Activated naive CD8-positive, alpha-beta T cell treated with anti-CD3 and anti-CD28 coated beads for 36 hours (primary cell): ENCODE measurements around the gene ADRA2B. TPM values are rescaled to one million over a fixed set of nuclear protein-coding genes. Genes with fewer than 3 reads are reported as not detected.
"Not testable (repeated sequence)": the region's sequence is repeated elsewhere in the genome, so short reads cannot be mapped to it uniquely, and the experiment has no call there.

Experiments used
- DNase-seq: peaks from one replicate; pipeline ENCODE4 v3.0.0; 2021
- H3K27ac Mint-ChIP-seq: one replicate; pipeline ENCODE4 v1.8.0; 2022; ENCODE audit warnings: mild to moderate bottlenecking, moderate library complexity, mixed read lengths
- H3K27me3 Mint-ChIP-seq: one replicate; pipeline ENCODE4 v1.8.0; 2022; ENCODE audit warnings: mild to moderate bottlenecking, mixed read lengths
- H3K36me3 Mint-ChIP-seq: one replicate; pipeline ENCODE4 v1.8.0; 2021; ENCODE audit warnings: mild to moderate bottlenecking, mixed read lengths
- H3K4me1 Mint-ChIP-seq: one replicate; pipeline ENCODE4 v1.8.0; 2021; ENCODE audit warnings: mixed read lengths
- H3K4me3 Mint-ChIP-seq: one replicate; pipeline ENCODE4 v1.8.0; 2022; ENCODE audit warnings: mild to moderate bottlenecking, moderate library complexity, mixed read lengths
- H3K9me3 Mint-ChIP-seq: one replicate; pipeline ENCODE4 v1.8.0; 2022; ENCODE audit warnings: mixed read lengths
- total RNA-seq, 2 experiments: library from RNA; stranded (reverse); gene quantifications; one replicate each; pipeline ENCODE4 v1.2.3, GENCODE V29; 2021

ADRA2B gene
- total RNA-seq, result under 1 TPM; 0.29 to 0.30 TPM

DNA sequence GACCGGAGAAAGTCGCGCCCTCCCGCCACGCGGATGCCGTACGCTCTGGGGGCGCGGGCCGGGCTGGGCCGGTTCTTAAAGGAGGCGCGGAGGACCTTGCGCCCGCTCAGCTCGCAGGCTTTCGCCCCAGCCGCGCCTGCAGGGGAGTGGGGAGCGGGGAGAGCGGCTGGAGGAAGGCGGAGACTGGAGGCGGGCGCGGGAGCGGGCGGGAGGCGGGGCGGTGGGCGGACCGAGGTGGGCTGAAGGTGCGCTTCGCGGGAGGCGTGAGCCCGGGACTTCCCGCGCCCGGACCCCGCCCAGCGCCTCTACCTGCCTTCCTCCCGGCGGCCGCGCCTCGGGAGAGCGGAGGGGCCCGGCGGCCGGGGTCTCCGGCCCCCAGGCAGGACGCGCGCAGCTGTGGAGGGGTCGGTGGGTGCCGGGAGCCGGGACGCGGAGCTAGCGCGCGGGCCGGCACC is at the start of gene ADRA2B:
Gene ADRA2B, minus strand, starts transcription at position 148 of the 455 bp plus-strand sequence. CDS start 422 bp downstream, outside the sequence.
- H3K4me3 Mint-ChIP-seq, result peak within 1 kb of the TSS; percentile 71
- peaks cover 23% of the 10 kb centered on the region for H3K4me1 Mint-ChIP-seq
- peak; percentile 73 for DNase-seq
- peak within 1 kb of the TSS; percentile 26 for H3K27ac Mint-ChIP-seq
- peaks cover 47% of the 10 kb centered on the region for H3K27me3 Mint-ChIP-seq
- H3K36me3 Mint-ChIP-seq, result no peaks in the 10 kb centered on the region
- H3K9me3 Mint-ChIP-seq, result no peaks in the 10 kb centered on the region

DNA sequence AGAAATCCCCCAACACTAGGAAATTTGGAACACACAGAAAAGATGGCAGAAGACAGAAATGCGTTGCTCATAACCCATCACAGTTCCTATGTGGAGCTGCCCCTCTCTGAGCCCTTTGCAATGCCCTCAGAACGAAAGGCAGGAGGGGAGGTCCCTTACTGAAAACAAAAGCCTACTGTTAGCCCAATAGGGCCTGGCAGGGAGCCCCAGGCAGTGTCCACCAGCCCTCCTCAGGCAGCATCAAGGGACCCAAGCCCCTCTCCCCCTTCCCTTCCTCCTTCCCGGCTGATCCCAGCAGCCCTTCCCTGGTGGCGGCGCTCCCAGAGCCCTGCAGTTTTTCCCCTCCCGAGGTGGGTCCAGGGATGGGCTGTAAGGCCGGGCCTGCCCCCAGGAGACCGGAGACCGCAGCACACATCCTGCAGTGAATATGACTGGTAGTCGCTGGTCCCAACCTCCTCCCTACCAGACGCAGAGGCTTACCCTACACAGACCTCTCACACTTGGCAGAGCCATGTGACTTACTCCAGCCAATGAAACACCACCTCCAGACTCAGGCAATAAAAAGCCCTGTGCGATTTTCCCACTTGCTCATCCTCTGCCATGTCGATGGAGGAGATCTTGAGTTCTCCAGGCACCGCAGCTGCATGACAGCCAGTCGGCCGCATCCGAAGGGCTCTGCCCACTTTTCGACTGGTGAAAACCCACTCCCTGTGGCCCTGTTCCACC is 48.3 kb upstream of the ADRA2B start:
- DNase-seq, result peak; percentile 84
- peaks cover 64% of the 10 kb centered on the region for H3K4me1 Mint-ChIP-seq
- H3K27me3 Mint-ChIP-seq, result no peaks in the 10 kb centered on the region
- peaks cover 18% of the 10 kb centered on the region for H3K36me3 Mint-ChIP-seq
- peak overlapping the region; percentile 99 for H3K27ac Mint-ChIP-seq
- H3K9me3 Mint-ChIP-seq, result peaks cover 15% of the 10 kb centered on the region
- H3K4me3 Mint-ChIP-seq, result peak overlapping the region; percentile 86

DNA sequence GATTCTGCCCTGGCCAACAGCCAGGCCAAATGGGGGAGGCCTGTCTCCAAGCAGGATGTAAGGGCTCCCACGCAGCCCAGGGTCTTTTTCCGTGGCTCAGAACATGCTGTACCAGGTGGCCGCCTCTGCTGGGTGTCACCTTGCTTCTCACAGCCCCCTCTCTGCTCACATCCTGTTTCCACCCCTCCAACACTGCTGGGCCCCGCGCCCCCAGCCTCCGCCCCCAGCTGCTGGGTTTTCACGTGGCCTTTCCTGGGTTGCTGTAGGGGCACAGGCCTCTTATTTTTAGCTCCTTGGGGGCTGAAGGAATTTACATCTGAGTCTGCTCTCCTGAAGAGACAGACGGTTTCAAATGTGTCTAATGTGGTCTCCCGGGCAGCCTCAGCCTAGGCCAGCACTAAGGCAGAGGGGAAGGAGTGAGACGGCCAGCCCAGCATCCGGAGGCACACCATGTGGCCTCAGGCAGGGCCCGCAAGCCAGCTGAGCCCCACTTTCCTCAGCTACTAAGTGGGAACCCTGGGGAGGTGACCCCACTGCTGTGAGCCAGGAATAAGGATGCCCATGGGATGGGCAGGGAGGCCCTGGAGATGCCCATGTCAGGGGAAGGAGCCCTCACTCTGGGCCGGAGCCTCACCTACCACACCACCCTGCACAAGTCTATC is 47.5 kb upstream of the ADRA2B start:
- peak overlapping the region; percentile 99 for H3K27ac Mint-ChIP-seq
- H3K4me3 Mint-ChIP-seq, result peak overlapping the region; percentile 86
- H3K27me3 Mint-ChIP-seq, result no peaks in the 10 kb centered on the region
- peak; percentile 94 for DNase-seq
- peaks cover 70% of the 10 kb centered on the region for H3K4me1 Mint-ChIP-seq
- H3K9me3 Mint-ChIP-seq, result peaks cover 10% of the 10 kb centered on the region
- H3K36me3 Mint-ChIP-seq, result peaks cover 18% of the 10 kb centered on the region

DNA sequence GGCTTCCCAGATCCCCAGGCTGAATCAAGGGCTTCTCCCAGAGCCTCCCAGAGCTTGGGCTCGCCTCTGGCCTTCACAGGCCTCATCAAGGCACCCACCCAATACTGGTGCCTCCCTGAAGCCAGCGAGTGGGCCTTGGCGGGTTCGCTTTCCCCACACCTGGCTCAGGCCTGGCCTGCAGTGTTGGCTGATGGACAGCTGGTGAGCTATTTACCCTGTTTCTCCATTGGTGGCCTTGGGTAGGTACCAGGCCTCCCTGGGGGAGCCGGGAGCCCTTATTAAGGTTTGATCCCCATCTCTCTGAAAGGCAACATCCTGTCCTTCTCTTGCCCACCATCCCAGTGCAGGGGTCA is 47.0 kb upstream of the ADRA2B start:
- Mint-ChIP-seq H3K36me3 (peaks cover 18% of the 10 kb centered on the region), H3K27ac (peak overlapping the region; percentile 99), H3K27me3 (no peaks in the 10 kb centered on the region), H3K4me3 (peak overlapping the region; percentile 86), H3K9me3 (peaks cover 10% of the 10 kb centered on the region), H3K4me1 (peaks cover 74% of the 10 kb centered on the region)
- no peak for DNase-seq

DNA sequence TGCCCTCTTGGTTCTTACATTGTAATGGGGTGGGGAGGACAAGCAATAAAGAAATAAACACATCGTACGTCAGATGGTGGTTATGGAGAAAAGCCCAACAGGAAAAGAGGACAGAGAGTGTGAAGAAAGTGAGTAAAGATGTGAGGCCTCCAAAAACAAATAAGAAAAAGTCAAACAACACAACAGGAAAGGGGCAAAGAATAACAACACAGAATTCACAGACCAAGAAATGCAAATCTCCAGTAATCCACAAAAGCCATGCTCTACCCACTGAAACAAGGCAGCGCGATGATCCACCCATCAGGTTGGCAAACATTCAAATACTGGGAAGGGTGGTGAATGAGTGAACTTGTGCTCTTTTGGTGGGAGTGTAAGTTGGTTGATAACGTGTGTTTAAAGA is 45.5 kb upstream of the ADRA2B start:
- Mint-ChIP-seq H3K4me3 (peak overlapping the region; percentile 1), H3K9me3 (peaks cover 10% of the 10 kb centered on the region), H3K27ac (peak overlapping the region; percentile 99), H3K36me3 (peaks cover 18% of the 10 kb centered on the region), H3K27me3 (no peaks in the 10 kb centered on the region), H3K4me1 (peaks cover 76% of the 10 kb centered on the region)
- no peak for DNase-seq

DNA sequence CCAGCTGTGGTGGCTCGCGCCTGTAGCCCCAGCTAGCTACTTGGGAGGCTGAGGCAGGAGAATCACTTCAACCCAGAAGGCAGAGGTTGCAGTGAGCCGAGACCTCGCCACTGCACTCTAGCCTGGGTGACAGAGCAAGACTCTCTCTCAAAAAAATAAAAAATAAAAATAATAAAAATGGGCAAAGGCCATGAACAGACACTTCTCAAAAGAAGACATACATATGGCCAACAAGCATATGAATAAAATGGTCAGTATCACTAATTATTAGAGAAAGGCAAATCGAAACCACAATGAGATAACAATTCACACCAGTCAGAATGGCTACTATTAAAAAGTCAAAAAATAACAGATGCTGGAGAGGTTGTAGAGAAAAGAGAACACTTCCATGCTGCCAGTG is 44.0 kb upstream of the ADRA2B start:
- Mint-ChIP-seq H3K9me3 (peaks cover 10% of the 10 kb centered on the region), H3K4me1 (peaks cover 86% of the 10 kb centered on the region), H3K36me3 (peaks cover 18% of the 10 kb centered on the region), H3K27ac (peak overlapping the region; percentile 4)
- not testable (repeated sequence) for H3K27me3 Mint-ChIP-seq, DNase-seq, H3K4me3 Mint-ChIP-seq

DNA sequence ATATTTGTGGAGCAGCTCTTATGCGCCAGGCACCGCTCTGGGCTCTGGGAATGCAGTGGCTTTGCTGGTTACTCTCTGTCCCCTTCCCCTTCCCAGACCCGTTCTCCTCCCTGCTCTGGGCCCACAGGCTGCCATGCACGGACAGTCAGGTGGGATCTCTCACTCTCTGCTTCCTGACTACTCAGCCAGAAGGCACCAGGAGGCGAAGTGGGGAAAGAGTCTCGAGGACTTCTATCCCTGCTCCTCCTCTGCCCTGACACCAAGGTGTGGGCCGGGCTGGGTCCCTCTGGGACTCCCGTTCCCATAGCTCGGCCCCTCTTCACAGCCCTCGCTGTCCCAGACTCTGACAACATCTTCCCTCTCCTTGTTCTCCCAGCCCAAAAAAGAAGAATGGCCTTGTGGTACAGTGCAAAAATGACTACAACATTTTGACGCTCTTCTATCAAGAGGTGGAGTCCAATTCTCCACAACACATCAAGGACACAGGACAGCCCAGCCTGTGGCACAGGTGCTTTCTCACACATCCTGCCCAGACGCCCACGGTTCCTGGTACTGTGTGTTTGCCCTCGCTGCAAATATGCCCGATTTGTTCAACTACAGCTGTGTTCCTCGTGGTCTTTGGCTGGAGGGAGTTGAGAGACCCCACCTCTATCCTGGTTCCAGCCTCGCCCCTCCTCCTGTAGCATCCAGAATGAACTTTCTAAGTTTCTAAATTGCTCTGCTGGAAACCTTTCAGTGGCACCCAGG is 42.9 kb upstream of the ADRA2B start:
- Mint-ChIP-seq H3K4me3 (peak overlapping the region; percentile 52), H3K9me3 (peaks cover 10% of the 10 kb centered on the region), H3K27ac (peak overlapping the region; percentile 88), H3K4me1 (peaks cover 87% of the 10 kb centered on the region), H3K27me3 (no peaks in the 10 kb centered on the region), H3K36me3 (peaks cover 16% of the 10 kb centered on the region)
- peak; percentile 59 for DNase-seq

DNA sequence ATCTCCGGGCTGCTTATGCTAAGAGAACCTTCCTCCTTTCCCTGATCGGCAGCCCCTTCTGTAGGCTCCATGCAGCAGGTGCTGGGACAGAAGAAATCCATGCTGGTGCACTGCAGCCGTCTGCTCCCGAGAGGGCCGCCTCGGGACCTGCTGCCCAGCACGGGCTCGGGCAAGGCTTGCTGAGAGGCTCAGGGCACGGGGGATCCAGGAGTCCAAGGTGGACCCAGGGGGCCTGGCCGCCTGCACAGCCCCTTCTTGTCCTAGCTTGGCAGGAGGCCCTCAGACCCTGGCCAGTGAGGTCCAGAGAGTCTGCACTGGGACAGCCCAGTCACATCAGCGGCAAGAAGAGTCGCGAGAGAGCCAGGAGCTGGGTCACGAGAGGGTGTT is 42.2 kb upstream of the ADRA2B start:
- Mint-ChIP-seq H3K27me3 (no peaks in the 10 kb centered on the region), H3K9me3 (peaks cover 10% of the 10 kb centered on the region), H3K4me1 (peaks cover 85% of the 10 kb centered on the region), H3K4me3 (peak overlapping the region; percentile 52), H3K27ac (peak overlapping the region; percentile 88), H3K36me3 (peaks cover 16% of the 10 kb centered on the region)
- DNase-seq, result no peak

DNA sequence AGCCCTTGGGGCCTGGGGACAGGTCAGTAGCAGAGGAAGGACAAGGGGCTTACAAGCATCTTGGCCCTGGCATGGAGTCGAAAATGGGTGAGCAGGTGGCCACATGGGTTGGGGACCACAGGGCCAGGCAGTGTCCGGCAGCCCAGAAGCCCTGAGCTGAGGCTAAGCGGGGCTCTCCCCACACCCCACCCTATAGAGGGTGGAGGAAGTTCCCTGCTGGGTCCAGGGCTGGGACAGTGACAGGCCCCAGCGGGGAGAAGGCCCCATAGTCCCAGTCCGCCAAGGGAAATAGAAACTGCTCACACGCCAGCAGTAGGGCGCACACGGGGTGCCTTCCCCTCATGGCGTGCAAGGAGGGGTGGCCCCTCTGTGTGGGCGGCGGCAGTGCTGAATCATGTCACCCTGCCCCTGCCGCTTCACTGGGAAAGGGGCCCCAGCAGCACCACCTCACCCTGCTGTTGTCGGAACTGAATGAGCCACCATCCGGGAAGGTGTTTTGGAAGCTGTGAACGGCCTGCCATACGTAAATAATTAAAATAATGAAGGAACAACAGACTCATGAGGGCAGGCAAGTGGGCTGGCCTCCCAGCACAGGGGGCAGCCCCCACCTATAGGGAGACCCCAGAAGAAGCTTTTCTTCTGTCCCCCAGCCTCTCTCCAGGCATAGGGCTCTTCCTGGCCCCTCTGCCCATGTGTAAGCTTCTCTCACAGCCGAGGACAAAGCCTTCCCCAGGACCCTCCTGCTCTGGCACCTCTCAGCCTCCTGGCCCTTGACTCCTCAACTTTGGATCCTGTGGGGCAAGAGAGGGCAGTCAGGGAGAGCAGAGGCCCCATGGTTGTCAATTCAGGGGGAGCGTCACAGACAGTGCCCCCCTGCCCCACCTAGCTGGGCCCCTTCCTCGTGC is 41.5 kb upstream of the ADRA2B start:
- H3K27ac Mint-ChIP-seq, result peak overlapping the region; percentile 88
- H3K9me3 Mint-ChIP-seq, result peaks cover 10% of the 10 kb centered on the region
- DNase-seq, result peak; percentile 97
- peaks cover 15% of the 10 kb centered on the region for H3K36me3 Mint-ChIP-seq
- no peaks in the 10 kb centered on the region for H3K27me3 Mint-ChIP-seq
- peaks cover 85% of the 10 kb centered on the region for H3K4me1 Mint-ChIP-seq
- peak overlapping the region; percentile 52 for H3K4me3 Mint-ChIP-seq

DNA sequence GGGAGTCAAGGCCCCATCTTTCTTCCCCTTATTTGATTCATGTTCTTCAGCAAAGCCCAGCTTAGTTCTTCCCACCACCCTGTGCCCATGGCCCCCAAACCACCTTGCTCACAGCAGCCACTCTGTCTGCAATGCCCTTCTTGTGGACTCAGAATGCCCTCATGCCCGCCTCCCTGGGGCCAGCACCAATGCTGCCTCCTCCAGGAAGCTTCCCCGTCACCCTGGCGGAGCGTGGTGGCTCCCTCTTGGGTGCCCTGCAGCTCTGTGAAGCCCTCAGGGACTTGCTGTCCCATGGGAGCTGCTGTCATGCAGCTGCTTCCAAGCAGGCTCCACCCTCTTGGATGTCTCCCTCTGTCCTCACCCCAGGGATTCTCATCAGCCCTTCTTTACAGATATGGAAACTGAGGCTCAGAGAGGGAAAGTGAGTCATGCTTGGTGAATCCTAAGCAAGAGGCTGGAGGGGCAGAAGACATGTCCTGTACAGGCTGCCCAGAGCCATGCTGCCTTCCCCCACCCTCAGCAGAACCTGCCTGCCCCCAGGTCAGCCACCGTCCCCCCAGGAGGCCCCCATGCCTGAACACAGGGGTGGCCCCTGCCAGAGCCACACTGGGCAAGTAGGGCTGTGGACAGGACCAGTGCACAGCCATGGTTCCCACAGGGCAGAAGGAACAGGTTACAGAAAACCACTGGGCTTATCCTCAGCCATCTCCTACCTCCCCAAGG is 40.7 kb upstream of the ADRA2B start:
- Mint-ChIP-seq H3K9me3 (peaks cover 10% of the 10 kb centered on the region), H3K27ac (peak overlapping the region; percentile 88), H3K27me3 (no peaks in the 10 kb centered on the region), H3K4me3 (peak overlapping the region; percentile 52), H3K36me3 (peaks cover 14% of the 10 kb centered on the region), H3K4me1 (peaks cover 84% of the 10 kb centered on the region)
- DNase-seq, result no peak

DNA sequence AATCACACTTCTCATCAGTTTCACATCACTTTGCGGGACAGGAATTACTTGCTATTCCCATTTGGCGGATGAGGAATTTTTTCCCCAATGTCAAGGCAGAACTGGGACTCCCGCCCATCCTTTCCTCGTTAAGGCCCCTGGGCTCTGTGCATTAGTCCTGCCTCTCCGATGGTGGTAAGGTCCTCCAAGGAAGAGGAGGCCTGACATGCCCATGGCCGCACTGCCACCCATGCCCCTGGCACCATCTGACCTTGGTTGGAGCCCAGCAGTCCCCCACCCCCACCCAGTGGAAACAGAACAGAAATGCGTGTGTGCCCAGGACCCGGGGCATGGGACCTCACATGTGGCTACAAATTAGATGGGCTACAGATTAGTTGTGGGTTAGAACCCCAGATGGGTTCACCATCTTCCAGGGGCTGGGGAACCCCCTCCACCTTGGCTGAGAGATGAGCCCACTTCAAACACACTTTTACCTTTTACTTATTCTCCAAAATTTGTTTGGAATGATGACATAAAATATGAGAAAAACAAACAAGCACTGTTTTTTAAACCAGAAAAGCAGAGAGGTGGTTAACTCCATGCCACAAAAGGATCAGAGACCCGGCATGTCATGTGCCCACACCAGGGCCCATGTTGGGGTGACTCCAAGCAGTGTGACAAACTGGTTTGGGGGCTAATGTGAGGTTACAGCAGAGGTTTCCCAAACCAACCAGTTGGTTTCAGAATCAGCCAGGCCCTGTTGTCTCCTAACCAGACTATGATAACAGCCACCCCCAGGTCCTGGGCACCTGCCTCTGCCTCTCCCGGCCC is 39.8 kb upstream of the ADRA2B start:
- Mint-ChIP-seq H3K27ac (peak overlapping the region; percentile 88), H3K27me3 (no peaks in the 10 kb centered on the region), H3K36me3 (peaks cover 10% of the 10 kb centered on the region), H3K4me1 (peaks cover 86% of the 10 kb centered on the region), H3K4me3 (peak overlapping the region; percentile 51), H3K9me3 (peaks cover 10% of the 10 kb centered on the region)
- DNase-seq, result peak; percentile 76

DNA sequence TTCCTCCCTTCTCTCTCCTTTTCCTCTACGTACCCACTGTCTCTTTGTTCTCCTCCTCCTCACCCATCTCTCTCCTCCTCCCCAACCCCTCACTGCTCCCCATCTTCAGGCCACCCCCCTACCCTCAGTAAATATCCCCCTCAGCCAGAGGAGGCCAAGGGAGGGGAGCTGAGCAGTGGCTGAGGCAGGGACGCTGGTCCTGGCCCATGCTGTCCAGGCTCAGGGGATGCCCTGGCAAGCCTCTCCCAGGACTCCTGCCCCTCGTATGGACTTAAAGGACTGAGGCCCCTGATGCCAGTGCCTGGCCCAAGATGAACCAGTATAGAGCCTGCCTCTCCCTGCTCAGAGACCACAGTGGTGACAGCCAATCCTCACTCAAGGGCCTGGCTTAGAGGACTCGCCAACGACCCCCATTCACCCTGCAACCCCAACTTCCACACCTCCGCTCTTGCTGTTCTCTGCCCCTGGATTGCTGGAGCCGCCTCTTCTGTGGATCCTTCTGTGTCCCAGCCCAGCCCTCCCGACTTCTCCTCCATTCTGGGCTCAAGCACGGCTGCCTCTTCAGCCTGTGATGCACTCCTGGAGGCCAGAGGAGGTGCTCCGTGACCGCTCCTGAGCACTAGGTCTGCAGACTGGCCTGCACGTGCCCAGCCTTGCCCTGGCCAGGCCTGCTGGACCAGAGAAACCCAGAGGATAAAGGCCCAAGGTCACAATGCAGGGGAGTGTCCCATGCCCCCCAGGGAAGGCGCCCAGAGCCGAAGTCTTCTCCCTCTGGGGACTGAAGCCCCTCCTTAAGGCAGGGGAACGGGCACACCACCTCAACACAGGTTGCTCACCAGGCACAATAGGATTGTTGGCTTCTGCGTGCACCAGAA is 38.4 kb upstream of the ADRA2B start:
- no peak for DNase-seq
- Mint-ChIP-seq H3K27me3 (no peaks in the 10 kb centered on the region), H3K9me3 (no peaks in the 10 kb centered on the region), H3K4me3 (no peak overlapping the region), H3K36me3 (peaks cover under 1% of the 10 kb centered on the region), H3K27ac (peak overlapping the region; percentile 49), H3K4me1 (peaks cover 84% of the 10 kb centered on the region)
